ENCODE measurements around the gene ATXN7L1.
"Not testable (repeated sequence)": the region's sequence is repeated elsewhere in the genome, so short reads cannot be mapped to it uniquely, and the experiment has no call there.

The ATXN7L1 gene

GRCh38 chr7:105600720-105601550 is 275.5 kb downstream of the ATXN7L1 start:
- TF ChIP-seq CTCF (IDR thresholded peaks at IDR 0.05; ENCODE audit: low read length): no peak
- TF ChIP-seq EZH2phosphoT487 (IDR thresholded peaks at IDR 0.05; ENCODE audit: low read length): no peak
- TF ChIP-seq EZH2 (optimal IDR thresholded peaks at IDR 0.05; ENCODE audit: low read depth, low read length): no peak
- H3K4me1 ChIP-seq (ENCODE audit: low read length): no peaks in the 10 kb centered on the region
- no peak overlapping the region for H3K9ac ChIP-seq (ENCODE audit: low read length)
- H2AFZ ChIP-seq (ENCODE audit: low read length): no peak overlapping the region
- H3K9me3 ChIP-seq (replicated peaks; ENCODE audit: insufficient read depth, low read length): no peaks in the 10 kb centered on the region
- DNase-seq: no peak
- H3K79me2 ChIP-seq (ENCODE audit: low read length): no peaks in the 10 kb centered on the region
- H4K20me1 ChIP-seq (ENCODE audit: insufficient read depth, low read length): no peaks in the 10 kb centered on the region
- H3K4me3 ChIP-seq (ENCODE audit: low read length): no peak overlapping the region
- no peak overlapping the region for H3K4me2 ChIP-seq (ENCODE audit: low read depth, low read length)
- H3K27me3 ChIP-seq (replicated peaks; ENCODE audit: insufficient read depth, low read length): no peaks in the 10 kb centered on the region
- no peaks in the 10 kb centered on the region for H3K9me2 ChIP-seq (replicated peaks; ENCODE audit: insufficient read depth, low read length)
- no peak overlapping the region for H3K27ac ChIP-seq (ENCODE audit: low read length)
- H3F3A ChIP-seq (ENCODE audit: insufficient read depth, low read length): no peaks in the 10 kb centered on the region
- no peaks in the 10 kb centered on the region for H3K36me3 ChIP-seq (replicated peaks; ENCODE audit: insufficient read depth, low read length)

DNA sequence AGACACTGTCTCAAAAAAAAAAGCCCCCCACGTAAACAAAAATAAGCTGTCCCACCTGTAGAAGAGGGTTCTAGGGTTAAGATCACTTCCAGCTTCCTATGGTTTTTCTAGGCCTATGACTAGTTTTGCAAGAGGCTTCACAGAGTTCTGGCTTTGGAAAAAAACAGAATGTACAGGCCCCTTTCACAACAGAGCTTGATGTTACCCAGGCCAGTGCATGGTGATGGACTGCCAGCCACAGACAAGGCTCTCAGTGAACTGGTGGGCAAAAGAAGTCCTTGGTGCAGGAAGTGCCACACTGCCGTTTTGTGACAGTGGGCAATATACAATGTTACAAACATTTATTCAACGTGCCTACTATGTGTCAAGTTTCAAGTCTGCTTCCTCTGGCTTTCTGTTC is 276.8 kb downstream of the ATXN7L1 start:
- Histone ChIP-seq H3K4me1 (ENCODE audit: low read length) (0 out of 2 replicates have a peak, but pooled peaks cover 1% of the 10 kb centered on the region), H3K36me3 (replicated peaks; ENCODE audit: insufficient read depth, low read length) (no peaks in the 10 kb centered on the region), H4K20me1 (ENCODE audit: insufficient read depth, low read length) (no peaks in the 10 kb centered on the region), H3K9me3 (replicated peaks; ENCODE audit: insufficient read depth, low read length) (no peaks in the 10 kb centered on the region), H3K27me3 (replicated peaks; ENCODE audit: insufficient read depth, low read length) (no peaks in the 10 kb centered on the region), H3K27ac (ENCODE audit: low read length) (no peak overlapping the region), H3K4me2 (ENCODE audit: low read depth, low read length) (no peak overlapping the region), H3K9me2 (replicated peaks; ENCODE audit: insufficient read depth, low read length) (no peaks in the 10 kb centered on the region), H3F3A (ENCODE audit: insufficient read depth, low read length) (peaks cover 5% of the 10 kb centered on the region; the same call in 1 of the 2 replicates), H3K4me3 (ENCODE audit: low read length) (no peak overlapping the region), H2AFZ (ENCODE audit: low read length) (no peak overlapping the region), H3K9ac (ENCODE audit: low read length) (no peak overlapping the region), H3K79me2 (ENCODE audit: low read length) (no peaks in the 10 kb centered on the region)
- TF ChIP-seq CTCF (IDR thresholded peaks at IDR 0.05; ENCODE audit: low read length): no peak
- no peak for TF ChIP-seq EZH2phosphoT487 (IDR thresholded peaks at IDR 0.05; ENCODE audit: low read length)
- no peak for TF ChIP-seq EZH2 (optimal IDR thresholded peaks at IDR 0.05; ENCODE audit: low read depth, low read length)
- DNase-seq: no peak

DNA sequence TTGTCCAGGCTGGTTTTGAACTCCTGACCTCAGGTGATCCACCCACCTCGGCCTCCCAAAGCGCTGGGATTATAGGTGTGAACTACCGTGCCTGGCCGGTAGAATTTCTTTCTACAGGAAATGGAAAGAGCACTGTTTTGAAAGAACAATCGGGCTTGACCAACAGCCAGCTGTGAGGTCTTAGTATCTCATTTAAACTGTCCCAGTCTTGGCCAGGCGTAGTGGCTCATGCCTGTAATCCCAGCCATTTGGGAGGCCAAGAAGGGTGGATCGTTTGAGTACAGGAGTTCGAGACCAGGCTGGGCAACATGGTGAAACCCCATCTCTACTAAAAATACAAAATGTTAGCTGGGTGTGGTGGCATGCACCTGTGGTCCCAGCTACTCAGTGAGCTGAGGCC is 277.3 kb downstream of the ATXN7L1 start:
- H3K4me2 ChIP-seq (ENCODE audit: low read depth, low read length); DNase-seq; H3K9me2 ChIP-seq (replicated peaks; ENCODE audit: insufficient read depth, low read length); H3K79me2 ChIP-seq (ENCODE audit: low read length); H3K4me1 ChIP-seq (ENCODE audit: low read length); H3K4me3 ChIP-seq (ENCODE audit: low read length); H3K9me3 ChIP-seq (replicated peaks; ENCODE audit: insufficient read depth, low read length); H3K36me3 ChIP-seq (replicated peaks; ENCODE audit: insufficient read depth, low read length); H2AFZ ChIP-seq (ENCODE audit: low read length); H3K27me3 ChIP-seq (replicated peaks; ENCODE audit: insufficient read depth, low read length); H3F3A ChIP-seq (ENCODE audit: insufficient read depth, low read length); H3K9ac ChIP-seq (ENCODE audit: low read length); H3K27ac ChIP-seq (ENCODE audit: low read length); H4K20me1 ChIP-seq (ENCODE audit: insufficient read depth, low read length): not testable (repeated sequence)

GRCh38 chr7:105596866-105597265 is 279.5 kb downstream of the ATXN7L1 start:
- H2AFZ ChIP-seq (ENCODE audit: low read length): no peak overlapping the region
- no peaks in the 10 kb centered on the region for H3K79me2 ChIP-seq (ENCODE audit: low read length)
- H3K36me3 ChIP-seq (replicated peaks; ENCODE audit: insufficient read depth, low read length): no peaks in the 10 kb centered on the region
- no peak overlapping the region for H3K4me2 ChIP-seq (ENCODE audit: low read depth, low read length)
- DNase-seq: no peak
- no peaks in the 10 kb centered on the region for H3K9me3 ChIP-seq (replicated peaks; ENCODE audit: insufficient read depth, low read length)
- TF ChIP-seq EZH2 (optimal IDR thresholded peaks at IDR 0.05; ENCODE audit: low read depth, low read length) (no peak), EZH2phosphoT487 (IDR thresholded peaks at IDR 0.05; ENCODE audit: low read length) (no peak), CTCF (IDR thresholded peaks at IDR 0.05; ENCODE audit: low read length) (no peak)
- H4K20me1 ChIP-seq (ENCODE audit: insufficient read depth, low read length): no peaks in the 10 kb centered on the region
- no peak overlapping the region for H3K9ac ChIP-seq (ENCODE audit: low read length)
- H3K27me3 ChIP-seq (replicated peaks; ENCODE audit: insufficient read depth, low read length): no peaks in the 10 kb centered on the region
- H3F3A ChIP-seq (ENCODE audit: insufficient read depth, low read length): peaks cover 15% of the 10 kb centered on the region
- no peaks in the 10 kb centered on the region for H3K9me2 ChIP-seq (replicated peaks; ENCODE audit: insufficient read depth, low read length)
- H3K27ac ChIP-seq (ENCODE audit: low read length): no peak overlapping the region
- peaks cover 15% of the 10 kb centered on the region for H3K4me1 ChIP-seq (ENCODE audit: low read length)
- no peak overlapping the region for H3K4me3 ChIP-seq (ENCODE audit: low read length)

Measured in MM.1S (cell line).